ENCODE data around the gene STK36.

STK36 gene

GRCh38 chr2:218746960-218747359 lies 75.1 kb downstream of the STK36 start:
- Histone ChIP-seq H3K36me3 (replicated peaks; ENCODE audit: low read depth, low read length) (peaks cover 17% of the 10 kb centered on the region), H3K4me2 (ENCODE audit: low read length) (no peak overlapping the region), H3K4me1 (ENCODE audit: low read length) (peaks cover 32% of the 10 kb centered on the region), H2AFZ (ENCODE audit: low read depth, low read length) (no peak overlapping the region), H3K27me3 (ENCODE audit: low read depth, low read length) (no peaks in the 10 kb centered on the region), H3K27ac (ENCODE audit: low read length) (no peak overlapping the region), H3K4me3 (ENCODE audit: low read length) (no peak overlapping the region), H3K9ac (ENCODE audit: low read length) (no peak overlapping the region), H4K20me1 (ENCODE audit: insufficient read depth, low read length) (peaks cover 8% of the 10 kb centered on the region), H3K79me2 (ENCODE audit: low read length) (no peaks in the 10 kb centered on the region), H3K9me3 (ENCODE audit: insufficient read depth, low read length) (no peaks in the 10 kb centered on the region)
- TF ChIP-seq, protein P1, sequence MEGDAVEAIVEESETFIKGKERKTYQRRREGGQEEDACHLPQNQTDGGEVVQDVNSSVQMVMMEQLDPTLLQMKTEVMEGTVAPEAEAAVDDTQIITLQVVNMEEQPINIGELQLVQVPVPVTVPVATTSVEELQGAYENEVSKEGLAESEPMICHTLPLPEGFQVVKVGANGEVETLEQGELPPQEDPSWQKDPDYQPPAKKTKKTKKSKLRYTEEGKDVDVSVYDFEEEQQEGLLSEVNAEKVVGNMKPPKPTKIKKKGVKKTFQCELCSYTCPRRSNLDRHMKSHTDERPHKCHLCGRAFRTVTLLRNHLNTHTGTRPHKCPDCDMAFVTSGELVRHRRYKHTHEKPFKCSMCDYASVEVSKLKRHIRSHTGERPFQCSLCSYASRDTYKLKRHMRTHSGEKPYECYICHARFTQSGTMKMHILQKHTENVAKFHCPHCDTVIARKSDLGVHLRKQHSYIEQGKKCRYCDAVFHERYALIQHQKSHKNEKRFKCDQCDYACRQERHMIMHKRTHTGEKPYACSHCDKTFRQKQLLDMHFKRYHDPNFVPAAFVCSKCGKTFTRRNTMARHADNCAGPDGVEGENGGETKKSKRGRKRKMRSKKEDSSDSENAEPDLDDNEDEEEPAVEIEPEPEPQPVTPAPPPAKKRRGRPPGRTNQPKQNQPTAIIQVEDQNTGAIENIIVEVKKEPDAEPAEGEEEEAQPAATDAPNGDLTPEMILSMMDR (IDR thresholded peaks at IDR 0.05; ENCODE audit: low read depth, low read length) = no peak
- no peak for TF ChIP-seq EZH2phosphoT487 (IDR thresholded peaks at IDR 0.05; ENCODE audit: low read depth)

GRCh38 chr2:218748741-218749441 lies 77.0 kb downstream of the STK36 start:
- H3K4me3 ChIP-seq (ENCODE audit: low read length) = no peak overlapping the region
- TF ChIP-seq, protein P1 (IDR thresholded peaks at IDR 0.05; ENCODE audit: low read depth, low read length) = no peak
- no peak for TF ChIP-seq EZH2phosphoT487 (IDR thresholded peaks at IDR 0.05; ENCODE audit: low read depth)
- peaks cover 13% of the 10 kb centered on the region for H3K36me3 ChIP-seq (replicated peaks; ENCODE audit: low read depth, low read length)

More at GRCh38 chr2:218748741-218749441, 77.0 kb downstream of the STK36 start:
- no peaks in the 10 kb centered on the region for H3K79me2 ChIP-seq (ENCODE audit: low read length)
- H3K4me1 ChIP-seq (ENCODE audit: low read length) = peaks cover 13% of the 10 kb centered on the region
- H2AFZ ChIP-seq (ENCODE audit: low read depth, low read length) = no peak overlapping the region
- H3K27ac ChIP-seq (ENCODE audit: low read length) = no peak overlapping the region
- no peaks in the 10 kb centered on the region for H3K9me3 ChIP-seq (ENCODE audit: insufficient read depth, low read length)
- H4K20me1 ChIP-seq (ENCODE audit: insufficient read depth, low read length) = no peaks in the 10 kb centered on the region
- H3K4me2 ChIP-seq (ENCODE audit: low read length) = no peak overlapping the region
- no peaks in the 10 kb centered on the region for H3K27me3 ChIP-seq (ENCODE audit: low read depth, low read length)
- no peak overlapping the region for H3K9ac ChIP-seq (ENCODE audit: low read length)
